Lower leg skin (tissue), 4 donors: ENCODE results near the gene ZNF726. TPM values are rescaled to one million over a fixed set of nuclear protein-coding genes. Genes with fewer than 3 reads are reported as not detected.

ENCODE experiments used
- DNase-seq, 2 donors: peaks; one replicate each; pipeline ENCODE4 v3.0.0-alpha.2; 2019; ENCODE audit warnings: low spot score in 2 of 2
- H3K4me3 ChIP-seq: fragments of 200-600 bp; sonication (generic); 2 replicates; pipeline ENCODE4 v1.5.1; 2017; ENCODE audit warnings: mild to moderate bottlenecking, low read depth; ENCODE audit not compliant: poor library complexity, severe bottlenecking
- CTCF ChIP-seq, 3 donors: fragments of 450-650 bp; IDR thresholded peaks; one replicate each; pipeline ENCODE4 v1.5.1; 2016; ENCODE audit warnings: antibody characterized with exemption in 3 of 3, mild to moderate bottlenecking in 3 of 3, moderate library complexity in 2 of 3
- POLR2A ChIP-seq, 2 donors: fragments of 450-650 bp; IDR thresholded peaks; one replicate each; pipeline ENCODE4 v1.6.1; 2016 to 2017; ENCODE audit warnings: antibody characterized with exemption in 2 of 2, mild to moderate bottlenecking in 1 of 2, moderate library complexity in 1 of 2
- WGBS, 2 donors: methylation state at CpG; one replicate each; pipeline ENCODE4 v1.1.5; 2018; 5-methylcytosine and 5-hydroxymethylcytosine counted together
- intact Hi-C: fragments of 100-400 bp; cut with DNase I; formaldehyde crosslinking; loops from one replicate; pipeline ENCODE4 v1.15.0; 2023; ENCODE audit warnings: low total_unique reads
- total RNA-seq, 4 donors: library from RNA; depleted of rRNA; stranded (reverse); fragments of >200 nt; gene quantifications; one replicate each; pipeline ENCODE4 v1.1.0, GENCODE V29; 2016

Gene ZNF726
- total RNA-seq, 4 donors from 2014 or later = 1.5 to 12.8 (median 5.6) TPM

- DNase-seq = no peak
- H3K4me3 ChIP-seq = no peak overlapping the region
- no peak for TF ChIP-seq POLR2A (IDR thresholded peaks at IDR 0.05)
- no peak for TF ChIP-seq CTCF (IDR thresholded peaks at IDR 0.05)
- WGBS, 2 donors = 60 to 69% methylated on average over 3 of the region's 3 CpGs
- intact Hi-C loops = no loop called here
Measured at GRCh38 chr19:23904406-23904805, 10.3 kb upstream of the ZNF726 start.

- intact Hi-C loops = no loop called here
- WGBS, 2 donors = 75 to 86% methylated on average over 4 of the region's 4 CpGs
- DNase-seq = no peak
- H3K4me3 ChIP-seq = no peak overlapping the region
- TF ChIP-seq POLR2A (IDR thresholded peaks at IDR 0.05) (no peak), CTCF (IDR thresholded peaks at IDR 0.05) (no peak)
Measured at GRCh38 chr19:23905771-23906170, 8.9 kb upstream of the ZNF726 start.

GRCh38 chr19:23906835-23907234 lies 7.9 kb upstream of the ZNF726 start:
- intact Hi-C loops = no loop called here
- no peak for DNase-seq
- no peak overlapping the region for H3K4me3 ChIP-seq
- 70 to 90% methylated on average over 2 of the region's 2 CpGs for WGBS, 2 donors
- TF ChIP-seq CTCF (IDR thresholded peaks at IDR 0.05) (no peak), POLR2A (IDR thresholded peaks at IDR 0.05) (no peak)

GRCh38 chr19:23908165-23908564 lies 6.5 kb upstream of the ZNF726 start:
- no peak overlapping the region for H3K4me3 ChIP-seq
- TF ChIP-seq CTCF (IDR thresholded peaks at IDR 0.05) (no peak), POLR2A (IDR thresholded peaks at IDR 0.05) (no peak)
- intact Hi-C loops = no loop called here
- DNase-seq = no peak

- intact Hi-C loops = no loop called here
- no peak for TF ChIP-seq CTCF (IDR thresholded peaks at IDR 0.05)
- no peak for TF ChIP-seq POLR2A (IDR thresholded peaks at IDR 0.05)
- DNase-seq = no peak
- H3K4me3 ChIP-seq = no peak overlapping the region
Measured at GRCh38 chr19:23909222-23909621, 5.5 kb upstream of the ZNF726 start.

- H3K4me3 ChIP-seq = no peak overlapping the region
Measured at GRCh38 chr19:23913931-23914330, 755 bp upstream of the ZNF726 start.

More at GRCh38 chr19:23913931-23914330, 755 bp upstream of the ZNF726 start:
- intact Hi-C loops = no loop called here
- no peak for DNase-seq
- TF ChIP-seq CTCF (IDR thresholded peaks at IDR 0.05) (no peak), POLR2A (IDR thresholded peaks at IDR 0.05) (no peak)
- 60 to 70% methylated on average over 11 of the region's 11 CpGs for WGBS, 2 donors
